HEK293 (cell line): ENCODE measurements around the gene E2F1.

Source experiments
- HOXC10 ChIP-seq: sonication (generic); formaldehyde crosslinking; IDR thresholded peaks from 2 replicates; pipeline ENCODE4 v1.8.1; 2023; ENCODE audit warnings: mild to moderate bottlenecking, missing genetic modification reagents
- HOXD13 ChIP-seq: sonication (generic); formaldehyde crosslinking; IDR thresholded peaks from 2 replicates; pipeline ENCODE4 v1.8.0; 2022; ENCODE audit warnings: missing genetic modification reagents, borderline replicate concordance
- REPIN1 ChIP-seq: fragments of 450-650 bp; formaldehyde crosslinking; IDR thresholded peaks from 2 replicates; pipeline ENCODE4 v1.5.1; 2017; ENCODE audit warnings: missing biosample characterization, missing genetic modification characterization, low read depth
- SCRT1 ChIP-seq: fragments of 450-650 bp; formaldehyde crosslinking; IDR thresholded peaks from 2 replicates; pipeline ENCODE4 v1.5.1; 2016; ENCODE audit warnings: missing biosample characterization, missing genetic modification characterization, borderline replicate concordance
- ZBTB49 ChIP-seq: fragments of 450-650 bp; formaldehyde crosslinking; IDR thresholded peaks from 2 replicates; pipeline ENCODE4 v1.5.1; 2016; ENCODE audit warnings: missing biosample characterization, missing genetic modification characterization, low read depth
- ZBTB8A ChIP-seq: fragments of 450-650 bp; formaldehyde crosslinking; IDR thresholded peaks from 2 replicates; pipeline ENCODE4 v1.5.1; 2016; ENCODE audit warnings: missing biosample characterization, missing genetic modification characterization
- ZNF140 ChIP-seq: fragments of 450-650 bp; formaldehyde crosslinking; IDR thresholded peaks from 2 replicates; pipeline ENCODE4 v1.5.1; 2016; ENCODE audit warnings: missing biosample characterization, missing genetic modification characterization
- ZNF169 ChIP-seq: fragments of 450-650 bp; formaldehyde crosslinking; IDR thresholded peaks from 2 replicates; pipeline ENCODE4 v1.5.1; 2016; ENCODE audit warnings: missing biosample characterization, missing genetic modification characterization
- ZNF398 ChIP-seq: fragments of 450-650 bp; formaldehyde crosslinking; IDR thresholded peaks from 2 replicates; pipeline ENCODE4 v1.5.1; 2017; ENCODE audit warnings: missing biosample characterization, missing genetic modification characterization
- ZNF514 ChIP-seq: fragments of 450-650 bp; formaldehyde crosslinking; IDR thresholded peaks from 2 replicates; pipeline ENCODE4 v1.5.1; 2016; ENCODE audit warnings: missing biosample characterization, missing genetic modification characterization
- ZNF549 ChIP-seq: fragments of 450-650 bp; IDR thresholded peaks from 2 replicates; pipeline ENCODE4 v1.5.1; 2018; ENCODE audit warnings: missing biosample characterization, missing genetic modification characterization, mild to moderate bottlenecking, inconsistent platforms, moderate library complexity
- ZNF626 ChIP-seq: fragments of 450-650 bp; sonication (Bioruptor Pico); formaldehyde crosslinking; IDR thresholded peaks from 2 replicates; pipeline ENCODE4 v1.5.1; 2018; ENCODE audit warnings: missing biosample characterization, missing genetic modification characterization, inconsistent platforms
- TF ChIP-seq, protein P1 (sequence below): fragments of 450-650 bp; formaldehyde crosslinking; conservative IDR thresholded peaks from 2 replicates; pipeline ENCODE4 v1.5.1; 2016; ENCODE audit warnings: low read depth, missing biosample characterization, missing genetic modification characterization
- TF ChIP-seq, protein P2 (sequence below): IDR thresholded peaks from 2 replicates; pipeline ENCODE4 v1.6.1; 2011; ENCODE audit warnings: mild to moderate bottlenecking, low read depth, low read length, borderline replicate concordance
- TF ChIP-seq, protein P3 (sequence below): fragments of 450-650 bp; formaldehyde crosslinking; IDR thresholded peaks from 2 replicates; pipeline ENCODE4 v1.5.1; 2017; ENCODE audit warnings: missing biosample characterization, missing genetic modification characterization
- TF ChIP-seq, protein P4 (sequence below): fragments of 450-650 bp; formaldehyde crosslinking; IDR thresholded peaks from 2 replicates; pipeline ENCODE4 v1.5.1; 2016; ENCODE audit warnings: missing biosample characterization, missing genetic modification characterization
- TF ChIP-seq, protein P5 (sequence below): fragments of 450-650 bp; formaldehyde crosslinking; IDR thresholded peaks from 2 replicates; pipeline ENCODE4 v1.5.1; 2016; ENCODE audit warnings: missing biosample characterization, missing genetic modification characterization
- TF ChIP-seq, protein P6 (sequence below): fragments of 450-650 bp; IDR thresholded peaks from 2 replicates; pipeline ENCODE4 v1.5.1; 2018; ENCODE audit warnings: missing biosample characterization, missing genetic modification characterization
- TF ChIP-seq, protein P7 (sequence below): fragments of 450-650 bp; formaldehyde crosslinking; IDR thresholded peaks from 2 replicates; pipeline ENCODE4 v1.5.1; 2016; ENCODE audit warnings: missing biosample characterization, missing genetic modification characterization

The E2F1 gene

DNA sequence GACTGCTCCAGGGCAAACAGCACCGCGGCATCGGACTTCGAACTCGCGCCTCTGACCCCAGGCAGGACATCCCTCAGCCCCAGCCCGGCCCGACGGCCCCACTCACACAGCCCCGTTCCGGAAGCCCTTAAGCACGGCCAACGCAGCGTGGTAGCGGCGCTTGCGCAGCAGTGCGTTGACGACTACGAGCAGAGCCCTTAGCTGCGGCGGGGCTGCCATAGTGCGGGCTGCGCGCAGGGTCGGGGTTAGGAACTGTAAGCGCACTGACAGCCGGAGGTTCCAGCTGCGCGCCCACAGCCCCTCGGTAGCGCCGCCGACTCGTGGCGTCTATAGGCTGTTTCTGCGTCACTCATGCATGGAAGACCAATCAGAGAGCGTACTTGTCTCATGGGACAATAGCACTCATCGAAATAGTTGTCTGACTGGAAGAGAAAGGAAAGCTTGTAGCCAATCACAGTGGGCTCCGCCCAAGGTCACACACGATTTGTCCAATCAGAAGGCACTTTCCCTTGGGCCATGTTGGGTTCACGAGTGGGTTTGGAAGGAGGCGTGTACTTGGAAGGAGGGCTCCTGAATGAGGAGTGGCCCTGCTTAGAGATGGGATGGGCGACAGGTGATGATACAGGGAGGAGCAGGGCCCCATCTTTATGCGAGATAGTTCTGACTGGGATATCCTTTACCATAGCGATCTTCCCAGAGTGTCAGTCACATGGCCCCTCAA lies 34.0 kb upstream of the E2F1 start, which contains the start of gene PXMP4 (continued):
- TF ChIP-seq, protein P1, sequence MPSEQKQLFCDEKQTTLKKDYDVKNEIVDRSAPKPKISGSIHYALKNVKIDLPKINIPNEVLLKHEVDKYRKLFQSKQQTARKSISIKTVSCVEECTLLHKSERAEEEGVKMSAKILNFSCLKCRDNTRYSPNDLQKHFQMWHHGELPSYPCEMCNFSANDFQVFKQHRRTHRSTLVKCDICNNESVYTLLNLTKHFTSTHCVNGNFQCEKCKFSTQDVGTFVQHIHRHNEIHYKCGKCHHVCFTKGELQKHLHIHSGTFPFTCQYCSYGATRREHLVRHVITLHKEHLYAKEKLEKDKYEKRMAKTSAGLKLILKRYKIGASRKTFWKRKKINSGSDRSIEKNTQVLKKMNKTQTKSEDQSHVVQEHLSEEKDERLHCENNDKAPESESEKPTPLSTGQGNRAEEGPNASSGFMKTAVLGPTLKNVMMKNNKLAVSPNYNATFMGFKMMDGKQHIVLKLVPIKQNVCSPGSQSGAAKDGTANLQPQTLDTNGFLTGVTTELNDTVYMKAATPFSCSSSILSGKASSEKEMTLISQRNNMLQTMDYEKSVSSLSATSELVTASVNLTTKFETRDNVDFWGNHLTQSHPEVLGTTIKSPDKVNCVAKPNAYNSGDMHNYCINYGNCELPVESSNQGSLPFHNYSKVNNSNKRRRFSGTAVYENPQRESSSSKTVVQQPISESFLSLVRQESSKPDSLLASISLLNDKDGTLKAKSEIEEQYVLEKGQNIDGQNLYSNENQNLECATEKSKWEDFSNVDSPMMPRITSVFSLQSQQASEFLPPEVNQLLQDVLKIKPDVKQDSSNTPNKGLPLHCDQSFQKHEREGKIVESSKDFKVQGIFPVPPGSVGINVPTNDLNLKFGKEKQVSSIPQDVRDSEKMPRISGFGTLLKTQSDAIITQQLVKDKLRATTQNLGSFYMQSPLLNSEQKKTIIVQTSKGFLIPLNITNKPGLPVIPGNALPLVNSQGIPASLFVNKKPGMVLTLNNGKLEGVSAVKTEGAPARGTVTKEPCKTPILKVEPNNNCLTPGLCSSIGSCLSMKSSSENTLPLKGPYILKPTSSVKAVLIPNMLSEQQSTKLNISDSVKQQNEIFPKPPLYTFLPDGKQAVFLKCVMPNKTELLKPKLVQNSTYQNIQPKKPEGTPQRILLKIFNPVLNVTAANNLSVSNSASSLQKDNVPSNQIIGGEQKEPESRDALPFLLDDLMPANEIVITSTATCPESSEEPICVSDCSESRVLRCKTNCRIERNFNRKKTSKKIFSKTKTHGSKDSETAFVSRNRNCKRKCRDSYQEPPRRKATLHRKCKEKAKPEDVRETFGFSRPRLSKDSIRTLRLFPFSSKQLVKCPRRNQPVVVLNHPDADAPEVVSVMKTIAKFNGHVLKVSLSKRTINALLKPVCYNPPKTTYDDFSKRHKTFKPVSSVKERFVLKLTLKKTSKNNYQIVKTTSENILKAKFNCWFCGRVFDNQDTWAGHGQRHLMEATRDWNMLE (tag by site-specific recombination), result peak; percentile 74
- TF ChIP-seq, protein P2, sequence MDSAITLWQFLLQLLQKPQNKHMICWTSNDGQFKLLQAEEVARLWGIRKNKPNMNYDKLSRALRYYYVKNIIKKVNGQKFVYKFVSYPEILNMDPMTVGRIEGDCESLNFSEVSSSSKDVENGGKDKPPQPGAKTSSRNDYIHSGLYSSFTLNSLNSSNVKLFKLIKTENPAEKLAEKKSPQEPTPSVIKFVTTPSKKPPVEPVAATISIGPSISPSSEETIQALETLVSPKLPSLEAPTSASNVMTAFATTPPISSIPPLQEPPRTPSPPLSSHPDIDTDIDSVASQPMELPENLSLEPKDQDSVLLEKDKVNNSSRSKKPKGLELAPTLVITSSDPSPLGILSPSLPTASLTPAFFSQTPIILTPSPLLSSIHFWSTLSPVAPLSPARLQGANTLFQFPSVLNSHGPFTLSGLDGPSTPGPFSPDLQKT, result no peak
- no peak for TF ChIP-seq ZNF514
- TF ChIP-seq REPIN1 (tag by site-specific recombination), result no peak
- TF ChIP-seq, protein P3, sequence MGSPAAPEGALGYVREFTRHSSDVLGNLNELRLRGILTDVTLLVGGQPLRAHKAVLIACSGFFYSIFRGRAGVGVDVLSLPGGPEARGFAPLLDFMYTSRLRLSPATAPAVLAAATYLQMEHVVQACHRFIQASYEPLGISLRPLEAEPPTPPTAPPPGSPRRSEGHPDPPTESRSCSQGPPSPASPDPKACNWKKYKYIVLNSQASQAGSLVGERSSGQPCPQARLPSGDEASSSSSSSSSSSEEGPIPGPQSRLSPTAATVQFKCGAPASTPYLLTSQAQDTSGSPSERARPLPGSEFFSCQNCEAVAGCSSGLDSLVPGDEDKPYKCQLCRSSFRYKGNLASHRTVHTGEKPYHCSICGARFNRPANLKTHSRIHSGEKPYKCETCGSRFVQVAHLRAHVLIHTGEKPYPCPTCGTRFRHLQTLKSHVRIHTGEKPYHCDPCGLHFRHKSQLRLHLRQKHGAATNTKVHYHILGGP (tag by site-specific recombination), result no peak
- no peak for TF ChIP-seq HOXC10 (CRISPR knock-in tag)
- TF ChIP-seq HOXD13 (CRISPR knock-in tag), result no peak
- no peak for TF ChIP-seq ZBTB49
- no peak for TF ChIP-seq ZNF626 (tag by site-specific recombination)
- TF ChIP-seq, protein P4, sequence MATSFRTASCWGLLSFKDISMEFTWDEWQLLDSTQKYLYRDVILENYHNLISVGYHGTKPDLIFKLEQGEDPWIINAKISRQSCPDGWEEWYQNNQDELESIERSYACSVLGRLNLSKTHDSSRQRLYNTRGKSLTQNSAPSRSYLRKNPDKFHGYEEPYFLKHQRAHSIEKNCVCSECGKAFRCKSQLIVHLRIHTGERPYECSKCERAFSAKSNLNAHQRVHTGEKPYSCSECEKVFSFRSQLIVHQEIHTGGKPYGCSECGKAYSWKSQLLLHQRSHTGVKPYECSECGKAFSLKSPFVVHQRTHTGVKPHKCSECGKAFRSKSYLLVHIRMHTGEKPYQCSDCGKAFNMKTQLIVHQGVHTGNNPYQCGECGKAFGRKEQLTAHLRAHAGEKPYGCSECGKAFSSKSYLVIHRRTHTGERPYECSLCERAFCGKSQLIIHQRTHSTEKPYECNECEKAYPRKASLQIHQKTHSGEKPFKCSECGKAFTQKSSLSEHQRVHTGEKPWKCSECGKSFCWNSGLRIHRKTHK, result no peak
- no peak; the same call in 1 of the 2 replicates for TF ChIP-seq SCRT1 (tag by site-specific recombination)
- no peak for TF ChIP-seq ZNF398 (tag by site-specific recombination)
- TF ChIP-seq ZBTB8A, result no peak
- TF ChIP-seq, protein P5, sequence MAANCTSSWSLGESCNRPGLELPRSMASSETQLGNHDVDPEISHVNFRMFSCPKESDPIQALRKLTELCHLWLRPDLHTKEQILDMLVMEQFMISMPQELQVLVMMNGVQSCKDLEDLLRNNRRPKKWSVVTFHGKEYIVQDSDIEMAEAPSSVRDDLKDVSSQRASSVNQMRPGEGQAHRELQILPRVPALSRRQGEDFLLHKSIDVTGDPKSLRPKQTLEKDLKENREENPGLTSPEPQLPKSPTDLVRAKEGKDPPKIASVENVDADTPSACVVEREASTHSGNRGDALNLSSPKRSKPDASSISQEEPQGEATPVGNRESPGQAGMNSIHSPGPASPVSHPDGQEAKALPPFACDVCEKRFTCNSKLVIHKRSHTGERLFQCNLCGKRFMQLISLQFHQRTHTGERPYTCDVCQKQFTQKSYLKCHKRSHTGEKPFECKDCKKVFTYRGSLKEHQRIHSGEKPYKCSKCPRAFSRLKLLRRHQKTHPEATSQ (tag by site-specific recombination), result no peak
- TF ChIP-seq ZNF169, result no peak
- TF ChIP-seq, protein P6, sequence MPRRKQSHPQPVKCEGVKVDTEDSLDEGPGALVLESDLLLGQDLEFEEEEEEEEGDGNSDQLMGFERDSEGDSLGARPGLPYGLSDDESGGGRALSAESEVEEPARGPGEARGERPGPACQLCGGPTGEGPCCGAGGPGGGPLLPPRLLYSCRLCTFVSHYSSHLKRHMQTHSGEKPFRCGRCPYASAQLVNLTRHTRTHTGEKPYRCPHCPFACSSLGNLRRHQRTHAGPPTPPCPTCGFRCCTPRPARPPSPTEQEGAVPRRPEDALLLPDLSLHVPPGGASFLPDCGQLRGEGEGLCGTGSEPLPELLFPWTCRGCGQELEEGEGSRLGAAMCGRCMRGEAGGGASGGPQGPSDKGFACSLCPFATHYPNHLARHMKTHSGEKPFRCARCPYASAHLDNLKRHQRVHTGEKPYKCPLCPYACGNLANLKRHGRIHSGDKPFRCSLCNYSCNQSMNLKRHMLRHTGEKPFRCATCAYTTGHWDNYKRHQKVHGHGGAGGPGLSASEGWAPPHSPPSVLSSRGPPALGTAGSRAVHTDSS (tag by site-specific recombination), result no peak
- TF ChIP-seq ZNF549 (tag by site-specific recombination), result no peak
- no peak for TF ChIP-seq ZNF140 (tag by site-specific recombination)
- TF ChIP-seq, protein P7, sequence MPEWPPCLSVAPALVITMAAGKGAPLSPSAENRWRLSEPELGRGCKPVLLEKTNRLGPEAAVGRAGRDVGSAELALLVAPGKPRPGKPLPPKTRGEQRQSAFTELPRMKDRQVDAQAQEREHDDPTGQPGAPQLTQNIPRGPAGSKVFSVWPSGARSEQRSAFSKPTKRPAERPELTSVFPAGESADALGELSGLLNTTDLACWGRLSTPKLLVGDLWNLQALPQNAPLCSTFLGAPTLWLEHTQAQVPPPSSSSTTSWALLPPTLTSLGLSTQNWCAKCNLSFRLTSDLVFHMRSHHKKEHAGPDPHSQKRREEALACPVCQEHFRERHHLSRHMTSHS (tag by site-specific recombination), result no peak
